Right lobe of liver (tissue), 6 donors: ENCODE data around the gene RPL36A. TPM values are rescaled to one million over a fixed set of nuclear protein-coding genes. Genes with fewer than 3 reads are reported as not detected.

Source experiments
- ATAC-seq, 4 donors: fragments of 200-7000 bp; cut with Tn5 transposase; one replicate each; pipeline ENCODE4 v1.9.1; 2020; ENCODE audit warnings: mild to moderate bottlenecking in 4 of 4, moderate library complexity in 4 of 4
- DNase-seq, 3 donors: peaks; one replicate each; pipeline ENCODE4 v3.0.0-alpha.2; 2020
- H3K27ac ChIP-seq, 3 donors: fragments of 200-600 bp; one replicate each; pipeline ENCODE4 v1.8.0; 2022
- H3K27me3 ChIP-seq, 2 donors: fragments of 200-600 bp; one replicate each; pipeline ENCODE4 v1.8.0; 2022
- H3K36me3 ChIP-seq, 4 donors: fragments of 200-600 bp; sonication (generic) in 1 of 4; one replicate each; pipeline versions ENCODE4 v1.5.1 to v1.8.0; 2017 to 2022; ENCODE audit warnings: control low read depth in 1 of 4
- H3K4me1 ChIP-seq, 4 donors: fragments of 200-600 bp; sonication (generic) in 1 of 4; one replicate each; pipeline versions ENCODE4 v1.5.1 to v1.8.0; 2017 to 2022; ENCODE audit warnings: control low read depth in 1 of 4
- H3K4me3 ChIP-seq, 3 donors: fragments of 200-600 bp; one replicate each; pipeline ENCODE4 v1.8.0; 2022
- H3K9me3 ChIP-seq, 4 donors: fragments of 200-600 bp; sonication (generic) in 1 of 4; one replicate each; pipeline versions ENCODE4 v1.5.1 to v1.8.0; 2017 to 2022; ENCODE audit warnings: control low read depth in 1 of 4
- POLR2A ChIP-seq: fragments of 450-650 bp; IDR thresholded peaks from one replicate; pipeline ENCODE4 v1.6.1; 2017; ENCODE audit warnings: antibody characterized with exemption, mild to moderate bottlenecking
- WGBS: methylation state at CpG from one replicate; pipeline ENCODE4 v1.1.6; 2018; ENCODE audit warnings: low coverage, low lambda C conversion rate; ENCODE audit not compliant: insufficient coverage; ENCODE audit errors: missing lambda C conversion rate; 5-methylcytosine and 5-hydroxymethylcytosine counted together
- intact Hi-C, 2 donors: fragments of 100-400 bp; cut with DNase I; formaldehyde crosslinking; loops; one replicate each; pipeline versions ENCODE4 v1.11.2 to v1.14.1; 2022
- total RNA-seq, 6 experiments: library from RNA; depleted of rRNA in 2 of 6; stranded (reverse); fragments of >200 nt in 2 of 6; fragmentation: NEBNext Ultra II Directional in 3 of 6; extraction: Animal tissue kit (Norgen Biotek cat#: 25700) in 3 of 6; gene quantifications; one replicate each; pipeline versions ENCODE4 v1.1.0 to v1.2.4, GENCODE V29; 2016 to 2023
- TF ChIP-seq, protein P1 (sequence below), 4 donors: fragments of 200-600 bp in 3 of 4; fragments of 450-650 bp in 1 of 4; IDR thresholded peaks; one replicate each; pipeline versions ENCODE4 v1.5.1 to v1.8.0; 2016 to 2022; ENCODE audit warnings: antibody characterized with exemption in 4 of 4, mild to moderate bottlenecking in 2 of 4
- donor health status: DM: no; HTN: yes; CAD: no.
- donor health status: DM: no; HTN: no; CAD: no.
- donor health status: DM: no; HTN: no; CAD: no.
- donor health status: DM: no; HTN: yes; CAD: no.
- donor health status: DM: no; HTN: yes; CAD: no.

Gene RPL36A
- total RNA-seq, 6 experiments from 2014 or later, result 30.5 to 1,059 (median 46.3) TPM

DNA sequence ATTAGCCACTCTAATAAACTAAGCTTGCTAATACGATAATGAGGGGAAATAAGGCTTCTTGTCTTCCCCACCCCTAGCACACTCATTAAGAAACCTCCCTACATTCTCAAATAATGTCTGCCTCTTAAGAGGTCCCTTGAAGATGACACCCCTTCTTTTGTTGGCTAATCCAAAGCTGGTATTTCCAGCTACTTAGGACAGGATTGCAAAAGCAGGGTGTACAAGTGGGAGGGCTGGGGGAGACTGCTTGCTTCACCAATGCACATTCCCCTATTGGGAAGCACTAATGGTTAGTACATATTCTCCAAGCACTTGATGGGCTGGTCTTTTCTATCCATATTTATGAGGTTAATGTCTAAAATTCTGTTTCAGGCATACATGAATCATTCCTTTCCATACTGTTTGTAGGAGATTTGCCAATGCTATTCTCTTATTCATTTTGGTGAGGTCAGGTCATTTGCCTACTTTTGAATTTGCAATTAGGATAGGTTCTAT is 25.5 kb upstream of the RPL36A start:
- intact Hi-C loops, result no loop called here
- WGBS, result 100% methylated on average over 1 of the region's 1 CpG
- Histone ChIP-seq H3K36me3 (no peaks in the 10 kb centered on the region), H3K4me1 (no peaks in the 10 kb centered on the region), H3K4me3 (no peak overlapping the region), H3K27ac (no peak overlapping the region), H3K27me3 (no peaks in the 10 kb centered on the region), H3K9me3 (no peaks in the 10 kb centered on the region)
- DNase-seq (no peak), ATAC-seq (no peak)
- TF ChIP-seq, protein P1, sequence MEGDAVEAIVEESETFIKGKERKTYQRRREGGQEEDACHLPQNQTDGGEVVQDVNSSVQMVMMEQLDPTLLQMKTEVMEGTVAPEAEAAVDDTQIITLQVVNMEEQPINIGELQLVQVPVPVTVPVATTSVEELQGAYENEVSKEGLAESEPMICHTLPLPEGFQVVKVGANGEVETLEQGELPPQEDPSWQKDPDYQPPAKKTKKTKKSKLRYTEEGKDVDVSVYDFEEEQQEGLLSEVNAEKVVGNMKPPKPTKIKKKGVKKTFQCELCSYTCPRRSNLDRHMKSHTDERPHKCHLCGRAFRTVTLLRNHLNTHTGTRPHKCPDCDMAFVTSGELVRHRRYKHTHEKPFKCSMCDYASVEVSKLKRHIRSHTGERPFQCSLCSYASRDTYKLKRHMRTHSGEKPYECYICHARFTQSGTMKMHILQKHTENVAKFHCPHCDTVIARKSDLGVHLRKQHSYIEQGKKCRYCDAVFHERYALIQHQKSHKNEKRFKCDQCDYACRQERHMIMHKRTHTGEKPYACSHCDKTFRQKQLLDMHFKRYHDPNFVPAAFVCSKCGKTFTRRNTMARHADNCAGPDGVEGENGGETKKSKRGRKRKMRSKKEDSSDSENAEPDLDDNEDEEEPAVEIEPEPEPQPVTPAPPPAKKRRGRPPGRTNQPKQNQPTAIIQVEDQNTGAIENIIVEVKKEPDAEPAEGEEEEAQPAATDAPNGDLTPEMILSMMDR (IDR thresholded peaks at IDR 0.05), result no peak
- no peak for TF ChIP-seq POLR2A

DNA sequence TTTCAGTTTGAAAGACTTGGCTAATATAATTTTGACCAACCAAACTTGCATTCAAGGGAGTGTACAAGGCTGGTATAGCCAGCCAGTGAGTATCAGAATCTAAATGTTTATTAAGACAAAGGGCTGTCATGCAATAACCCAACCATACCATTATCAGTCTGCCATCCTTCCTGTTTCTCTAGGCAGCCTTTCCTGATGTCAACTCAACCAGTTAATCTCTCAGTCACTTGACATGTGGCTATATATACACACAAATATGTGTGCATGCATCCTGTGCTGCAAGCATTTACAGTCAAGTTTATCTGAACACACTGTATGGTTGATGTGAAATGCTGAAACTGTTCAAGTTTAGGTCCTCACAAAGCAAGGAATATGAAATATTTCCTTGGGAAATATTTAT is 22.0 kb upstream of the RPL36A start:
- Histone ChIP-seq H3K27ac (no peak overlapping the region), H3K4me3 (no peak overlapping the region), H3K4me1 (no peaks in the 10 kb centered on the region), H3K36me3 (no peaks in the 10 kb centered on the region), H3K9me3 (no peaks in the 10 kb centered on the region), H3K27me3 (peaks cover 0 to 4% of the 10 kb centered on the region in 2 donors)
- no peak for ATAC-seq
- no peak for TF ChIP-seq POLR2A
- TF ChIP-seq, protein P1 (IDR thresholded peaks at IDR 0.05), result no peak
- no peak for DNase-seq
- intact Hi-C loops, result no loop called here

DNA sequence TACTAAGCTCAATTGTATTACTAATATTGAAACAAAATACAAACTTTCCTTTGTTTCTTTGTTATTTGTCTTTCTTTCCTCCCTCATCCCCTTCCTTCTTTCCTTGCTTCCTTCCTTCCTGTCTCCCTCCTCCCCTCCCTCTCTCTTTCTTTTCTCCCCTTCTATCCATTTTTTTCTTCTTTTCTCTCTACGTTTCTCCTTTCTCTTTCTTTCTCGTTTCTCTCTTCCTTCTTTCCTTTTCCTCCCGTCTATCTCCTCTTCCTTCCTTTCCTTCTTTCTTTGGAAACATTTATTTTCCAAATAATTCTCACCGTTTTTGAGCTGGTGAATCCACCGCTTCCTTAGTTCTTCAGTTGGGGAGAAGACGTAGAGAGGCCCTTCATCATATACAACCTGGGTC is 21.1 kb upstream of the RPL36A start:
- intact Hi-C loops, result no loop called here
- Histone ChIP-seq H3K4me1 (no peaks in the 10 kb centered on the region), H3K9me3 (no peaks in the 10 kb centered on the region), H3K27ac (no peak overlapping the region), H3K4me3 (no peak overlapping the region), H3K27me3 (peaks cover 0 to 4% of the 10 kb centered on the region in 2 donors), H3K36me3 (no peaks in the 10 kb centered on the region)
- DNase-seq (no peak), ATAC-seq (no peak)
- TF ChIP-seq, protein P1 (IDR thresholded peaks at IDR 0.05), result no peak
- TF ChIP-seq POLR2A, result no peak
- 44% methylated on average over 6 of the region's 6 CpGs for WGBS

DNA sequence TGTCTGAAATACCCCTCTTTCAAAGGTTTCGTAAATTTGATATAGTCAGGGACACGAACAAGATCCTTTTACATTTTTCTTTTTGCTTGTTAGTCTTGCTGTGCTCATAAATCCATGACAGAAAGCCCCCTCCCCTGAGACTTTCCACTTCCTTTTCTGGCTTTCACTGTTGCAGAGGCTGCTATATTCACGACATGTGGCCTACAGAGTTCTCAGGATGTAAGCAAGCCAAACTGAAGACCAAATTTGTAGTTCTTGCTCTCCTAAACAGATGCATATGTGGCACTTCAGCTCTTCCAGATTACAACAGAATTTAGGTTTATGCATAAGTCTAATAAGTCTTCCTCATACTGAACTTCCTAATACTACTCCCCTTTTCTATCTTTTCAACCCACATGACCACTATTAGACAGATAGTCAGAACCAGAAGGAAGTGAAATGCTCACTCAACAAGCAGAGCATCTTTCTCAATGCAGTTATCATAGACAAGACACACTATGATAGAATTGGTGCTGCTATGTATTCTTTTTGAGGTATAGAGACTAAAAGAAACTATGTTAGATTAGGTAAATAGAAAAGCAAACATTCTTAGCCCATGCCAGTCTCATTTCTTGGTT is 19.8 kb upstream of the RPL36A start:
- Histone ChIP-seq H3K9me3 (no peaks in the 10 kb centered on the region), H3K27me3 (peaks cover 0 to 4% of the 10 kb centered on the region in 2 donors), H3K27ac (no peak overlapping the region), H3K4me1 (no peaks in the 10 kb centered on the region), H3K4me3 (no peak overlapping the region), H3K36me3 (no peaks in the 10 kb centered on the region)
- 41% methylated on average over 3 of the region's 3 CpGs for WGBS
- ATAC-seq (no peak), DNase-seq (no peak)
- intact Hi-C loops, result no loop called here
- TF ChIP-seq, protein P1 (IDR thresholded peaks at IDR 0.05), result no peak
- TF ChIP-seq POLR2A, result no peak
